ENCODE measurements around the gene MLN. TPM values are rescaled to one million over a fixed set of nuclear protein-coding genes. Genes with fewer than 3 reads are reported as not detected.

Gene MLN
- total and polyA plus RNA-seq, 2 experiments from 2014 or later = not detected

- peaks cover 27% of the 10 kb centered on the region for H3K27me3 Mint-ChIP-seq (ENCODE audit: insufficient read depth, low read depth, poor library complexity)
- H3K9me3 Mint-ChIP-seq = peaks cover 7% of the 10 kb centered on the region
- H3K4me1 ChIP-seq (ENCODE audit: insufficient read depth) = peaks cover 11% of the 10 kb centered on the region; the same call in 1 of the 2 replicates
- DNase-seq (ENCODE audit: low spot score) (no peak), ATAC-seq (peak; percentile 6)
- H3K9me2 ChIP-seq (ENCODE audit: insufficient read depth) = no peaks in the 10 kb centered on the region
- TF ChIP-seq ETS1 (IDR thresholded peaks at IDR 0.05) = no peak
- TF ChIP-seq NANOG (IDR thresholded peaks at IDR 0.05; ENCODE audit: borderline replicate concordance) = no peak
- no peak for TF ChIP-seq ZNF462 (CRISPR knock-in tag; IDR thresholded peaks at IDR 0.05)
- no peak for TF ChIP-seq ZNF114 (CRISPR knock-in tag; IDR thresholded peaks at IDR 0.05)
- TF ChIP-seq JUNB (IDR thresholded peaks at IDR 0.05; ENCODE audit: unreplicated experiment) = no peak
- TF ChIP-seq REST (IDR thresholded peaks at IDR 0.05; ENCODE audit: unreplicated experiment) = no peak
- no peak for TF ChIP-seq EZH2 (IDR thresholded peaks at IDR 0.05; ENCODE audit: low read depth, unreplicated experiment)
- no peak for TF ChIP-seq EZH2phosphoT487 (IDR thresholded peaks at IDR 0.05; ENCODE audit: unreplicated experiment)
- TF ChIP-seq ZNF331 (CRISPR knock-in tag; IDR thresholded peaks at IDR 0.05; ENCODE audit: low read depth) = no peak
- TF ChIP-seq CTCF (conservative IDR thresholded peaks at IDR 0.05; ENCODE audit: low read depth in 2 of 2) = no peak
- no peak for TF ChIP-seq STAT1 (IDR thresholded peaks at IDR 0.05; ENCODE audit: unreplicated experiment)
- TF ChIP-seq POLR2AphosphoS5 (IDR thresholded peaks at IDR 0.05; ENCODE audit: low read depth) = no peak
- no peak for TF ChIP-seq CREB1 (CRISPR knock-in tag; IDR thresholded peaks at IDR 0.05; ENCODE audit: low read depth)
- H3K4me3 ChIP-seq = no peak overlapping the region
- no peaks in the 10 kb centered on the region for H3K79me2 ChIP-seq (replicated peaks; ENCODE audit: insufficient read depth)
- H3K36me3 ChIP-seq (ENCODE audit: insufficient read depth) = no peaks in the 10 kb centered on the region
- H3K4me3 Mint-ChIP-seq = no peak overlapping the region
- no peak overlapping the region; the same call in 1 of the 2 replicates for H2AFZ ChIP-seq
- peaks cover 2% of the 10 kb centered on the region for H3K36me3 Mint-ChIP-seq (ENCODE audit: low read depth)
- H3K27ac ChIP-seq (ENCODE audit: low read depth) = no peak overlapping the region
- peaks cover 3% of the 10 kb centered on the region; the same call in 1 of the 2 replicates for H3F3A ChIP-seq (replicated peaks; ENCODE audit: low read depth)
- H3K27me3 ChIP-seq (ENCODE audit: insufficient read depth) = no peaks in the 10 kb centered on the region
- H3K27ac Mint-ChIP-seq = no peak overlapping the region
- H3K4me1 Mint-ChIP-seq = peaks cover 34% of the 10 kb centered on the region
- H4K20me1 ChIP-seq (replicated peaks; ENCODE audit: insufficient read depth) = no peaks in the 10 kb centered on the region
- H3K4me2 ChIP-seq = no peak overlapping the region
Observed at GRCh38 chr6:33828452-33828763, 24.6 kb upstream of the MLN start.
